ENCODE data around the gene VMAC.
A peak's percentile ranks its signal among the peaks of the same experiment; 100 is the strongest.

The VMAC gene

DNA sequence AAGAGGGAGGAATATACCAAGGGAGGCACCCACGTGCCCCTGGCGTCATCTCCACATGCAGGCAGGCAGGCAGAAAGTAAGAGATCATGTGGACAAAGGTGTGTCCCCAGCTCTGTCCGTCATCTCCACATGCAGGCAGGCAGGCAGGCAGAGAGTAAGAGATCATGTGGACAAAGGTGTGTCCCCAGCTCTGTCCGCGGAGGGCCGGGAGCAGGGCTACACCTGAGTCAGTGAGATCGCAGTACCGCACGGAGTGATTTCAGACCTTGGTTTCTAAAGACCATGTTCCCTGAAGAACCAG is 31.6 kb downstream of the VMAC start:
- TF ChIP-seq, protein P1, sequence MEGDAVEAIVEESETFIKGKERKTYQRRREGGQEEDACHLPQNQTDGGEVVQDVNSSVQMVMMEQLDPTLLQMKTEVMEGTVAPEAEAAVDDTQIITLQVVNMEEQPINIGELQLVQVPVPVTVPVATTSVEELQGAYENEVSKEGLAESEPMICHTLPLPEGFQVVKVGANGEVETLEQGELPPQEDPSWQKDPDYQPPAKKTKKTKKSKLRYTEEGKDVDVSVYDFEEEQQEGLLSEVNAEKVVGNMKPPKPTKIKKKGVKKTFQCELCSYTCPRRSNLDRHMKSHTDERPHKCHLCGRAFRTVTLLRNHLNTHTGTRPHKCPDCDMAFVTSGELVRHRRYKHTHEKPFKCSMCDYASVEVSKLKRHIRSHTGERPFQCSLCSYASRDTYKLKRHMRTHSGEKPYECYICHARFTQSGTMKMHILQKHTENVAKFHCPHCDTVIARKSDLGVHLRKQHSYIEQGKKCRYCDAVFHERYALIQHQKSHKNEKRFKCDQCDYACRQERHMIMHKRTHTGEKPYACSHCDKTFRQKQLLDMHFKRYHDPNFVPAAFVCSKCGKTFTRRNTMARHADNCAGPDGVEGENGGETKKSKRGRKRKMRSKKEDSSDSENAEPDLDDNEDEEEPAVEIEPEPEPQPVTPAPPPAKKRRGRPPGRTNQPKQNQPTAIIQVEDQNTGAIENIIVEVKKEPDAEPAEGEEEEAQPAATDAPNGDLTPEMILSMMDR (conservative IDR thresholded peaks at IDR 0.05; ENCODE audit: control insufficient read depth, insufficient read depth, low read depth, low read length), result no peak

DNA sequence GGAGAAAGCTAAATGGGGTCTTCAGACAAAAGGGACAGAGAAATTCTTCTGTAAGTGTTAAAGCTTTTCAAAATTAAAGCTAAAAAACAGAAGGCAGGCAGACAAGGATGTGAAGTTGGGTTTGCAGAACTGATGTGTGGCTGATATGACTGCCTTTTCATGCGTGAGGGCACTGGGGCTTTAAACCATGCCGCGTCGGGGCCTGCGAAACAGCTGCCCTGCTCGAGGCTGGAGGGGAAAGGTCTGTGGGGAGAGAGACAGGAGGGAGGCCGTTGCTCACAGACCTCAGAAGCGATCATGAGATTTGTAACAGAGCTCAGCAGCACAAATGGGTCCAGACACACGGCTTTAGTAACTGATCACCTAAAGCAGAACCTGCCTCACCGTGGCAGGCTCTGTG is 32.9 kb downstream of the VMAC start:
- no peak for DNase-seq (ENCODE audit: low read depth)
- TF ChIP-seq, protein P1 (conservative IDR thresholded peaks at IDR 0.05; ENCODE audit: control insufficient read depth, insufficient read depth, low read depth, low read length), result no peak

More for the DNA sequence above, 31.6 kb downstream of the VMAC start:
- DNase-seq (ENCODE audit: low read depth), result no peak
- no peak overlapping the region for H3K4me3 ChIP-seq (ENCODE audit: control insufficient read depth, low read depth, low read length)

GRCh38 chr19:5940260-5941208 is 35.9 kb downstream of the VMAC start:
- TF ChIP-seq, protein P1 (conservative IDR thresholded peaks at IDR 0.05; ENCODE audit: control insufficient read depth, insufficient read depth, low read depth, low read length), result no peak
- DNase-seq (ENCODE audit: low read depth), result no peak
- H3K4me3 ChIP-seq (ENCODE audit: control insufficient read depth, low read depth, low read length), result no peak overlapping the region

More for the DNA sequence above, 32.9 kb downstream of the VMAC start:
- no peak overlapping the region for H3K4me3 ChIP-seq (ENCODE audit: control insufficient read depth, low read depth, low read length)

- DNase-seq (ENCODE audit: low read depth), result no peak
- no peak overlapping the region for H3K4me3 ChIP-seq (ENCODE audit: control insufficient read depth, low read depth, low read length)
- TF ChIP-seq, protein P1 (conservative IDR thresholded peaks at IDR 0.05; ENCODE audit: control insufficient read depth, insufficient read depth, low read depth, low read length), result no peak
These were observed 37.0 kb downstream of the VMAC start for GRCh38 chr19:5941673-5942072.

DNA sequence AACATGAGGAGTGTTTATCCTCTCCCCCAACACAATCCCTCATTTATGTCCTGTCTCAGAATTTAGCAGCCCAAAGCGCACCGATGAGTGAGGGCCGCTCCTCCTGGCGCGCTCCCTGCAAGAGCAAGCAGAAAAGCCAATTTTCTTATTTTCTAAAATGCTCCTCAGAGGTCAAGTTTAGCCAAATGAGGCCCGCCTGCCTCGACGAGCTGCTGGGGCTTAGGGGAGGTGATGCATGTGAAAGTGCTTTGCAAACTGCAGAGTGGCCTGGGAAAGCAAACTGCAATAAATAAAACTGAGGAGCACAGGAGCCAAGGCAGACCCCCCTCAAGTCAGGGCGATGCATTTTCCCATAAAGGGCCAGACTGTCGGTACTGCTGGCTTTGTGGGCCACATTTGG is 38.4 kb downstream of the VMAC start:
- TF ChIP-seq, protein P1 (conservative IDR thresholded peaks at IDR 0.05; ENCODE audit: control insufficient read depth, insufficient read depth, low read depth, low read length), result no peak
- no peak for DNase-seq (ENCODE audit: low read depth)
- no peak overlapping the region for H3K4me3 ChIP-seq (ENCODE audit: control insufficient read depth, low read depth, low read length)

- TF ChIP-seq, protein P1 (conservative IDR thresholded peaks at IDR 0.05; ENCODE audit: control insufficient read depth, insufficient read depth, low read depth, low read length), result no peak
- DNase-seq (ENCODE audit: low read depth), result peak; percentile 87
- H3K4me3 ChIP-seq (ENCODE audit: control insufficient read depth, low read depth, low read length), result no peak overlapping the region
These were observed 39.0 kb downstream of the VMAC start for GRCh38 chr19:5943623-5944022.
